RCC 7860 (cell line): ENCODE data around the gene CSH1.
"Not testable (repeated sequence)": the region's sequence is repeated elsewhere in the genome, so short reads cannot be mapped to it uniquely, and the experiment has no call there.

ENCODE experiments used
- DNase-seq: peaks from one replicate; pipeline ENCODE4 v3.0.0-alpha.2; 2015; ENCODE audit warnings: low spot score
- FAIRE-seq: peaks from 2 replicates; lab custom pipeline; 2012; peaks lifted over from hg19 to GRCh38; lab: Jason Lieb, UNC

CSH1 gene

GRCh38 chr17:63928966-63929695 is 32.8 kb upstream of the CSH1 start:
- FAIRE-seq, result no peak
- DNase-seq, result no peak

- FAIRE-seq (no peak), DNase-seq (no peak)
Observed at GRCh38 chr17:63928172-63928666, 31.8 kb upstream of the CSH1 start.

- no peak for DNase-seq
- FAIRE-seq, result no peak
Observed at GRCh38 chr17:63927464-63928171, 31.2 kb upstream of the CSH1 start.

GRCh38 chr17:63926164-63926563 is 29.8 kb upstream of the CSH1 start:
- FAIRE-seq (no peak), DNase-seq (no peak)

- DNase-seq (no peak), FAIRE-seq (no peak)
Observed at GRCh38 chr17:63925615-63926014, 29.2 kb upstream of the CSH1 start.

- not testable (repeated sequence) for FAIRE-seq
Observed at GRCh38 chr17:63922402-63922801, 26.0 kb upstream of the CSH1 start.

GRCh38 chr17:63920779-63921178 is 24.4 kb upstream of the CSH1 start:
- DNase-seq, FAIRE-seq: not testable (repeated sequence)

More at GRCh38 chr17:63922402-63922801, 26.0 kb upstream of the CSH1 start:
- not testable (repeated sequence) for DNase-seq

- DNase-seq, FAIRE-seq: not testable (repeated sequence)
Observed at GRCh38 chr17:63920050-63920449, 23.7 kb upstream of the CSH1 start.

- FAIRE-seq (no peak), DNase-seq (peak; percentile 20)
Observed at GRCh38 chr17:63919311-63919723, 22.9 kb upstream of the CSH1 start.

- FAIRE-seq, DNase-seq: not testable (repeated sequence)
Observed at GRCh38 chr17:63918789-63919305, 22.5 kb upstream of the CSH1 start, which contains the start of gene GH1. Gene GH1 (minus strand): TSS chr17:63918839. CDS start chr17:63918776, 63 bp downstream.

GRCh38 chr17:63918305-63918704 is 21.9 kb upstream of the CSH1 start:
- FAIRE-seq, result no peak
- no peak for DNase-seq

GRCh38 chr17:63917646-63918045 is 21.3 kb upstream of the CSH1 start:
- FAIRE-seq (no peak), DNase-seq (no peak)

- not testable (repeated sequence) for DNase-seq, FAIRE-seq
Observed at GRCh38 chr17:63917206-63917605, 20.8 kb upstream of the CSH1 start.

GRCh38 chr17:63916566-63917185 is 20.3 kb upstream of the CSH1 start:
- DNase-seq (no peak), FAIRE-seq (no peak)

- FAIRE-seq, DNase-seq: not testable (repeated sequence)
Observed at GRCh38 chr17:63915753-63916152, 19.4 kb upstream of the CSH1 start.

- FAIRE-seq, result no peak
- no peak for DNase-seq
Observed at GRCh38 chr17:63914471-63914870, 18.1 kb upstream of the CSH1 start.

- no peak for FAIRE-seq
- peak; percentile 22 for DNase-seq
Observed at GRCh38 chr17:63911657-63912100, 15.3 kb upstream of the CSH1 start.

GRCh38 chr17:63911041-63911635 is 14.8 kb upstream of the CSH1 start, which contains the start of gene CSHL1:
Gene CSHL1 (minus strand): TSS chr17:63911258. CDS start chr17:63911196, 62 bp downstream.
- FAIRE-seq (no peak), DNase-seq (no peak)

GRCh38 chr17:63910096-63910495 is 13.7 kb upstream of the CSH1 start:
- no peak for FAIRE-seq

GRCh38 chr17:63909586-63909985 is 13.2 kb upstream of the CSH1 start:
- DNase-seq, FAIRE-seq: not testable (repeated sequence)

More at GRCh38 chr17:63910096-63910495, 13.7 kb upstream of the CSH1 start:
- DNase-seq, result no peak
